Neural progenitor cell (in vitro differentiated cells): Measurements from ENCODE around the gene CNOT6L.

ENCODE experiments used
- CTCF ChIP-seq: fragments of 200-600 bp; sonication (generic); IDR thresholded peaks from 2 replicates; pipeline ENCODE4 v1.5.1; 2017; ENCODE audit warnings: antibody characterized with exemption, mild to moderate bottlenecking
- EZH2phosphoT487 ChIP-seq: fragments of 200-600 bp; sonication (generic); IDR thresholded peaks from 2 replicates; pipeline ENCODE4 v1.6.1; 2017; ENCODE audit warnings: antibody characterized with exemption

GRCh38 chr4:77845400-77845799 lies 26.2 kb upstream of the CNOT6L start:
- no peak for TF ChIP-seq CTCF
- no peak for TF ChIP-seq EZH2phosphoT487
